HEK293T (cell line): ENCODE data around the gene CMC1.

ENCODE experiments used
- ELF4 ChIP-seq: fragments of 450-650 bp; IDR thresholded peaks from 2 replicates; pipeline ENCODE4 v1.6.1; 2017; ENCODE audit warnings: antibody characterized with exemption
- FOXA1 ChIP-seq: fragments of 450-650 bp; IDR thresholded peaks from 2 replicates; pipeline ENCODE4 v1.6.1; 2016; ENCODE audit warnings: mild to moderate bottlenecking
- FOXM1 ChIP-seq: fragments of 450-650 bp; IDR thresholded peaks from 2 replicates; pipeline ENCODE4 v1.6.1; 2017; ENCODE audit warnings: mild to moderate bottlenecking, borderline replicate concordance
- HDGF ChIP-seq: fragments of 450-650 bp; IDR thresholded peaks from 2 replicates; pipeline ENCODE4 v1.6.1; 2017; ENCODE audit warnings: antibody characterized with exemption, borderline replicate concordance
- SP1 ChIP-seq: fragments of 450-650 bp; IDR thresholded peaks from 2 replicates; pipeline ENCODE4 v1.6.1; 2017
- ZNF384 ChIP-seq: fragments of 450-650 bp; IDR thresholded peaks from 2 replicates; pipeline ENCODE4 v1.6.1; 2016

DNA sequence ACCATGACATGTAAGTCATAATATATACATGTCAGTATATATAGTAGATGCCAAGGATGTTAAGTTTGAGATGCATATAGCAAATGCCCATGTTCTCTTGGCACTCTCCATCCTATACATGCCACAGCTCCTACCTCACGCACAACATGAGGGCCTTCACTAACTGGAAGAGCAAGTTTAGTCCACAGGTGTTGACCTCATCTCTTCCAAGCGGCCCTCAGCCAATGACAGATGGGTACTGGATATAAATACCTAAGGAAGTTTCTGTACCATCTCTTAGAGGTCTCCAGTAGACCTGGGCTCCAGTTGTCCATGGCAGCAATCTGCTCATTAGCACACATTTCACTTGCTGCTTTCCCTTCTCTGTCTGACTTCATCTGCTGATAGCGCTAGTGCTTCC is 43.3 kb upstream of the CMC1 start:
- TF ChIP-seq FOXA1 (no peak), FOXM1 (no peak), ZNF384 (no peak), SP1 (no peak), ELF4 (no peak), HDGF (no peak)
